ENCODE measurements around the gene CEP72.
A peak's percentile ranks its signal among the peaks of the same experiment; 100 is the strongest.

CEP72 gene

DNA sequence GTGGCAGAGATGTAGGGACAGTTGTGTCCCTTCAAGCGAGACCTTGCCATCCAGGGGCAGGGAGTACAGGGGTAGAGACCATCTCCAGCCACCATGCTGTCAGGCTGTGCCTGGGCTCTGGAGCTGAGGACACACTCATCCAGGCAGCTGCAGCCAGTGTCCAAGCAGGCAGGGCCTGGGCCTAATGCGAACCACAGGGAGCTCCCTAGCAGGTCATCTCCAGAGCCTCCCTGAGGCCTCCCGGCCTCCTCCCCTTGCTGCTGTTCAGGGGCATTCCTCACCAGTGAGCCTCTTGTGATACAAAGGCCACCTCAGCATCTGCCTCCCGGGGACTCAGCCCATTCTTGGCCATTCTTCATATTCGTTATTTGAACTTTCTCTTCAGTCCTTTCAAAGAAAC is 46.0 kb downstream of the CEP72 start:
- DNase-seq (ENCODE audit: low read depth) = no peak

DNA sequence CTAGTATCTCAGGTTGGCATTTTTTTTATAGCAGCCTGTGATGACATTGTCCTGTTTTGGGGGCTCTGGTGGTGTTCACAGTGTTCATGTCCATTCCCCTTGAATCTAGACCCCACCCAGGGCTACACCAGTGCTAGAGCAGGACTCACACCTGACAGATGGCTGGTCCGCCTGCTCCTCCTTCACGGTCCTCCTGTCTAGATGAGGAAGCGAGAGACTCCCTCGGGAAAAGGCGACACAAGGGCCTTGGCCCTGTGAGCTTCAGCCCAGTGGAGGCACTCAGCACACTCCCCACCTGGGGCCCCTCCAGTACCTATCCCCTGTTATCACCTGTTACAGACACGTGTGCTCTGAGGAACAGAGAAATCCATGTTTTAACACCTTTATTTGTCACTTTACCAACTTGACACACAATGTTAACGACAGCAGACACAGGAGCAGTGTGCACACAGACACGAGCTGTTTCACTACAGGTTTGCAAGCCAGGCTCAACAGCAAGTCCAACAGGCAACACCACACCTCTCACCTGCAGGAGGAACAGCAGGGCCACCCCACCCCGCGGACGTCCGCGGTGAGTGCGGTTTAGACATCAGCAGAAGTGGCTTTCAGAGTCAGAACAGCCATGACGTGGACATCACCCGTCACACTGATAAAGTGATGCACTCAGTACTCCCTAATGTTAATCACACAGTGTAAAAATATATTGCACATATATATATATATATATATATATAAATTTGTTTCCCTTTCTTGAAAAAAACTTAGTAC is 47.5 kb downstream of the CEP72 start:
- DNase-seq (ENCODE audit: low read depth) = no peak

DNA sequence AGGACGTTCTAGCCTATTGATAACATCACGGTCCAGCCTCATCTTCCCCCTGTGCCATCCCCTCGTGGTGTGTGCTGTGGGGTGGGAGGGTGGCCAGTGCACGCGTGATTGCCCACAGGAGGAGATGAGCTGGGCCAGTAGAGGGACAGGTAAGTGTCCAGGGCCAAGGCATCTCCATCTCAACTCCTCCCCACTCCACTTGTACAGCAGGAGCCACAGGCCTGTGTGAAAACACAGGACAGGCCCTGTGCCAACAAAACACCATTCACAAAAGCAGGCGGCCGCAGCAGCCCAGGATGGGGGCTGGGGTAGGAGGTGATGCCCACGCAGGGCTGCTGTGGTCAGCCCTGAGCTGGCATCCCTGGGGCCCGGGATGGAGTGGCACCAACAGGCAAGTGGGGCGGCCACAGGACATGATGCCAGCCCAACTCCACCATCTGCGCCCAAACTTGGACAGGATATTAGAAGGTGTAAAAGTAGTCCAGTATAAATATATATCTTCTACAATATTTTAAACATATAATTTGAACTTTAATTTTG is 48.4 kb downstream of the CEP72 start:
- no peak for DNase-seq (ENCODE audit: low read depth)

DNA sequence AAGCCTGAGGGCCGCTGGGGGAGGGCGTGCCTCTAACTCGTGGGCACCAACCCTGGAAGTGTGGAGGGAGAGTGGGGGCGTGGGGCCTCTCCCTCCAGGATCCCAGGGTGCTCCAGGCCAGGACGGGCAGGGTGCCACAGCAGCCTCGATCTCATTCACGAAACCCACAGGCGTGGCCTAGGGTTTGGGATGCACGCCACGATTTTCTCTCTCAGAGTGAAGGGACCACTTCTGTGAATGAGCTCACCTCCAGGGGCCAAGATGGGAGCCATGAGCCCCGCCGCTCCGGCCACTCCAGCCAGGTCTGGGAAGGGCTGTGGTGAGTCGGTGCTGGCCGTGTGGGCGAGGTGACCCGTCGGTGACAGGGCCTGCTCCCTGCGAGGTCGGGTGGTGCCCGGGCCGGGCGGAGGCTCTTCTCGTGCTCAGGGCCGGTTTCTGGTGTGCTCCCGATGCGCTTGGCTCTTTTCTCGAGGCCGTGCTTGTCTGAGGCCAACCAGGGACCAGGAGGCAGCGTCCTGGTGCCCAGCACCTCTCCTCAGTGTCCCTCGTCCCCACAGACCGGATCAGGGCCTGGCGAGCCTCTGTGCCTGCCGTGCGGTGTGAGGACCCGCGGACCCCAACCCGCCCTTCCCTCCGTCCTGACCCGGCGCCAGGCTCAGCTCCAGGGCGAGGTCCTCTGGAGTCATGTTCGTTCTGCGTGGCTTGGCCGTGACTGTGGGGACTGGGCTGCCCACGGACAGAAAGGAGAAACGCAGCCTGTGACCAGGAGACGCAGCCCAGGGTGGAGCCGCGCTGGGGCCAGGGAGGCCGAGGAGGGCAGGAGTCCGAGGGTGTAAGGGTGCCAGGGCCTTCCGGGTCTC is 50.0 kb downstream of the CEP72 start:
- DNase-seq (ENCODE audit: low read depth) = no peak

DNA sequence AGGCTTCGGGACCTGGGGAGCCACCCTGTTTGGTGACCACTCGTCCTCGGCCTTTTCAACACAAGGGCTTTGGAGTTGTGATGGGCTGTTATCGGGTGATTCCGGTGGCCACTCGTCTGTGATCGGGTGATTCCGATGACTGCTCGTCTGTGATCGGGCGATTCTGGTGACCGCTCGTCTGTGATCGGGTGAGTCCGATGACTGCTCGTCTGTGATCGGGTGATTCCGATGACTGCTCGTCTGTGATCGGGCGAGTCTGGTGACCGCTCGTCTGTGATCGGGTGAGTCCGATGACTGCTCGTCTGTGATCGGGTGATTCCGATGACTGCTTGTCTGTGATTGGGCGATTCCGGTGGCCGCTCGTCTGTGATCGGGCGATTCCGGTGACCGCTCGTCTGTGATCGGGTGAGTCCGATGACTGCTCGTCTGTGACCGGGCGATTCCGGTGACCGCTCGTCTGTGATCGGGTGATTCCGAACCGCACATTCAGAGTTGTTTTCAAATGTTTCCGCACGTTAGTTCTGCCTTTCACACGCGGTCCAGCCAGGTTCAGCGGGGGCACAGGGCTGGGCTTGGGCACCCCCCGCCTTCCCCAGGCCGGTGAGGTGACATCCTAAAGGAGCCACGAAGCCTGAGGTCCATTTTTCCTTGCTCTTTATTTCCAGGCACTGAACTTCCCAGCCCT is 50.8 kb downstream of the CEP72 start:
- DNase-seq (ENCODE audit: low read depth) = no peak

DNA sequence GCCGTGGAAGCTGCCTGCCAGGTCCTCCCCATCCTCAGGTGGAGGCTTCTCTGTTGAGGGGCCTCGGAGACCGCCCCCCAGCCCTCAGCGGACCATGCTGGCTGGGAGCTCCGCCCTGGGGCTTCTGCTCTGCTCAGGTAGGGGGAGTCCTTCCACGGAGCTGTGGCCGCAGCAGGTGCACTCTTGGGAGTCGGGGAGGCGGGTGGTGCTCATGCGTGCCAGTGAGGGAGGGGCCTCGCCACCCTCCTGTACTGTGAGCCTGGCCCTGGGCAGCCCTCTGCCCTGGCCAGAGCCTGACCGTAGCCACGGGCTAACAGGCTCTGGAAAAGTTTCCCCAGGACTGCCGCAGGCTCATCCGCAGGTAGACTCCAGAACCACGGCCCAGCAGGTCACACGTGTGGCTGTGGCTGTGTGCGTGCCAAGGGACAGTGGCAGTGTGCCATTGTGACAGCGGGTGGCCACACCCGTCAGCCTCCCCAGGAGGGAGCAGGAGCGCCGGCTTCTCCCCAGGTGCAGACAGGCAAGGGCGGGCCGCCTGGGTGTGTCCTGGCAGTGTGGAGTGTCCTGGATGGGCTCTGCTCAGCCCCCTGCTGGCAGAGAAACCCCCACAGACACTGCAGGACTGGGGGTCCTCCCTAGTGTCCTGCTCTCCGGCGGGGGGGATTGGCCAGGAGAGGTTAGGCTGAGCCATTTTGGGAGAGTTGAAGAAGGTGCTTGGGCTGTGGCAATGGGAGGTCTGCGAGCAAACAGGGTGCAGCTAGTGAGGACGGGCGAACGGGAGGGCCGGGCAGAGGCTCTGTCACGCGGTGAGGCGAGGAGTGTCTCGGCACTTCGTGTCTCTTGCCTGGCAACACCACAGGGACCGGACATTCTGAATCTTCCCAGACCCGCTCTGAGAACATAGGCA is 51.5 kb downstream of the CEP72 start:
- no peak for DNase-seq (ENCODE audit: low read depth)

DNA sequence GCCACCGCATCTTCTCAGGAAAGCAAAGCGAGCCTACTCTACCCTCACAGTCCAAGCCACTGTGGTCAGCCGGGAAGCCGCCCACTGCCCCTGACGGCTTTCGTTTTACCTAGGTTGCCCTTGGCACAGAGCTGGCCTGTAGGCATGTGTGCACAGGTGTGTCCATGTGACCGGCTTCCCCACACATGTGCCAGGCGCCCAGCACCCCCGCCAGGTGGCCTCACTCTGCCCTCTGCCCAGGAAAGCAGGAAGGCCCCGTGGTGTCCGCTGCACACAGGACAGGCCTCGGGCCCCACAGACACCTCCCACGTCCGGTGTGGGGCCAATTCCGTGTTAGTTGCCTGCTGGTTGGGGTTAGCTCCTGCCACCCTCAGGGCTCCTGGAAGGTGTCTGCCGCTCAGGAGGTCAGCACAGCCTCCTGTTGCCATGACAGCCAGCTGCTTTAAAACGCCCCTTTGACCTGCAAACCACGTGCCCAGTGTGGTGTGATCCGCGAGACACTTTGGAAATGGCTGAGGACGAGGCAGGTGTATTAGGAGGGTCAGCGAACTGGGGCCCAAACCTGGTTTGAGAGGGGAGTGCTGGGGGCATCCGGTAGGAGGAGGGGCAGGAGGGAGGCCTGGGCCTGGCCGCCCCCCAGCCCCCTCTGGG is 52.3 kb downstream of the CEP72 start:
- DNase-seq (ENCODE audit: low read depth) = no peak

DNA sequence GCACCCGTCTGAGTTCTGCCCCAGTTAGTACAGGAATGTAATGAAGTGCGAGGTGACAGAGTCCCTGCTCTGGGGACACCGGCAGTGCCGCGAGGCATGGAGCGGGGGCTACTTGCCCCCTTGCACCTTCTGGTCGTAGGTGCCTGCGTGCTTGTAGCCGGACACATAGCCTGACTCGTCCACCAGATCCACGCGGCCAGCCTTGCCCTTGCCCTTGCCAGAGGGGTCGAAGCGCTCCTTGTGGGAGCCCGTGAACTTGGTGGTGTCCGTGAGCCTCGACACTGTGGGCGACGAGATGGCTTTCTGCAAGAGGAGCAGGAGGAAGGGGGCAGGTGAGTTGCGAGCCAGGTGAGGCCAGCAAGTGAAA is 52.8 kb downstream of the CEP72 start:
- DNase-seq (ENCODE audit: low read depth) = no peak

DNA sequence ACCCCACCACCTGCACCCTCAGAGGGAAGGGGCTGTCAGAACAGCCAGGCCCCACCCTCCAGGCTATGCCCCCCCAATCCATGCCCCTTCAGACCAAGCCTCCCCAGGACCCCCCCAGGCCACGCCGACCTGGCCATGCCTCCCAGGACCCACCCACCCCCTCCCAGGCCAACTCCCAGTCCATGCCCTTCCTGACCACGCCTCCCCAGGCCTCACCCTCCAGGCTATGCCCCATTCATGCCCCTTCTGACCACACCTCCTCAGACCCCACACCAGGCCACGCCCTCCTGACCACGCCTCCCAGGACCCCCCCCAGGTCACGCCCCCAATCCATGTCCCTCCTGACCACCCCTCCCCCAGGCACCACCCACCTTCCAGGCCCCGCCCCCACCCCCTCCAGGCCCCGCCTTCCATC is 53.4 kb downstream of the CEP72 start:
- no peak for DNase-seq (ENCODE audit: low read depth)

DNA sequence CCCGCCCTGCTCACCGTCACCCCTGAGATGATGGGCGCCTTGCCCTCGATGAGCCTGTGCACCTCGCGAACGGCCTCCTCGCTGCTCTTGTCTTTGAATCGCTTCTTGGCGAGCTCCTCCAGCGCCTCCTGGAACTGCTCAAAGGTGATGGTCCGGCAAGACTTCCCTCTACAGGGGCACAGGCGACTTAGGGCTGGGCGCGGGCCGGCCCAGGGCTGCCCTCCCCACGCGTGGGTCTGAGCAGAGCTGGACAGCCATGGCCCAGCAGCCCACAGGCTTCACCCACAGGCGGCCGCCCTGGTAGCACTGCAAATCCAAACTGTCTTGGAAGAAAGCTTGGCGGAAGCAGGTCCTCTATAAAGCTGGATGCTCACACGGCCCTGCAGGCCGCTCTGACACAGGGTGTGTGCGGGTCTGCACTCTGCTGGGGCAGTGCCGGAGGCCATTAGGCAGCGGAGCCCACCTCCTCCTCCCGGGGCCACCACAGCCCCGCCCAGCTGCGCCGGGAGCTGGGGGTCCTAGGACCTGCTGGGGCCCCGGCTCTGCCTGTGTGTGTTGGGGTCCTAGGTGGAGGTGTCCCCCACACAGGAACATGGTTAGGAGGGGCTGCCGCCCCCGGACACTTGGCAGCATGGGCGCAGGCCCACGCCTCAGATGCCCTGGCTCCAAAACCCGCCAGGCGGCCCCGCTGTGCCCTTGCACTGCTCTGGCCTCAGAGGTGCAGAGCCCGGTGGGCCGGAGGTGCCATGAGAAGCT is 54.0 kb downstream of the CEP72 start:
- no peak for DNase-seq (ENCODE audit: low read depth)

DNA sequence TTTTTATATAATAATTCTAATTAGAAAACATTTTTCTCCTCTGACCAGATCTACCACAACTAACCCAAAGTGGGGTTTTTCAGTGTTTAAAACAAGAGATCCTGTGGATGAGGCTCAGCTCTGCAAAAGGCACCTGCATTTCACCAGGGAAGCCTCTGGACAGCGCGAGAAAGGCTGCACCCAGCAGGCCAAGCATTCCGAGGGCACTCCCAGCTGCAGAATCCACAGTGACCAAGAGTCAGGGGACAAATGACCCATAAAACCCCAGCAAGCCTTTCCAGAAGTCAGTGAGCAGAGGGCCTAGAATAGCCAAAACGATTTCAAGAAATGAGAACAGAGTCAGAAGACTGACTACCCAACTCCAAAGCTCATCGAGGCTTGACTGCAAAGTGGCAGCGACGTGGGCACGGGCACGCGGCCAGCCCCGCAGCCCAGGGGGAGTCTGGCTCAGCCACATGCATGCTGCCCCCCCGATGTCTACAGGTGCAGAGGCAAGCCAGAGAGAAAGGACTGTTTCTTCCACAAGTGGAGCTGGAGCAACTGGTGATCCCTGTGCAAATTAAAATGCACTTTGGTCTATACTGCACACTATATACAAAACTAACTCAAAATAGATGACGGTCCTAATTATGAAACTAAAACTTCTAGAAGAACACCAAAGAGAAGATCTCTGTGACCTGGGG is 54.8 kb downstream of the CEP72 start:
- DNase-seq (ENCODE audit: low read depth) = no peak

DNA sequence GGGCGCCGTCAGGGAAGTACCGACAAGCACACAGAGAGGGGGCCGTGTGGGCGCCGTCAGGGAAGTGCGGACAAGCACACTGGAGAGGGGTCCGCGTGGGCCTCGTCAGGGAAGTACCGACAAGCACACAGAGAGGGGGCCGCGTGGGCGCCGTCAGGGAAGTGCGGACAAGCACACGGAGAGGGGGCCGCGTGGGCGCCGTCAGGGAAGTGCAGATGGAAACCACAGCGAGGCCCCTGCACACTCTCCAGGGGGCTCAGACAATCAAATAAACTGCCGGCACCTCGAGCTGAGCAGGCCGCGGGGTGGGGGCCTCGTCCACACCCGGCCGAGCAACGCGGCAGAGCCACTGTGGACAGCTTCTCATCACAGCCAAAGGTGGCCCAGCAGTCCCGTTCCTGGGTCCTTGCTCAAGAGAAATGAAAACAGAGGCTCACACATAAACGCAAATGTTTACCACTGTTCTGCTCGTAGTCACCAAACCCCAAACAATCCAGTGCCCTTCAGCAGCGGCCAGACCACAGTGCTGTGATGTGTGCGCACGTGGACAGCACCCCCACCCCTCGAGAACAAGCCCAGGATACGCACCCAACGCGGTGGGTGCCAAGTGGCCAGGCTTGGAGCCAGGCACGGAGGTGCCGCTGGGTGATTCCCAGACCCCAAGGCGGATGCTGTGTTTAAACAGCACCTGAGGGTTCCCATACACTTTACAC is 56.3 kb downstream of the CEP72 start:
- no peak for DNase-seq (ENCODE audit: low read depth)

DNA sequence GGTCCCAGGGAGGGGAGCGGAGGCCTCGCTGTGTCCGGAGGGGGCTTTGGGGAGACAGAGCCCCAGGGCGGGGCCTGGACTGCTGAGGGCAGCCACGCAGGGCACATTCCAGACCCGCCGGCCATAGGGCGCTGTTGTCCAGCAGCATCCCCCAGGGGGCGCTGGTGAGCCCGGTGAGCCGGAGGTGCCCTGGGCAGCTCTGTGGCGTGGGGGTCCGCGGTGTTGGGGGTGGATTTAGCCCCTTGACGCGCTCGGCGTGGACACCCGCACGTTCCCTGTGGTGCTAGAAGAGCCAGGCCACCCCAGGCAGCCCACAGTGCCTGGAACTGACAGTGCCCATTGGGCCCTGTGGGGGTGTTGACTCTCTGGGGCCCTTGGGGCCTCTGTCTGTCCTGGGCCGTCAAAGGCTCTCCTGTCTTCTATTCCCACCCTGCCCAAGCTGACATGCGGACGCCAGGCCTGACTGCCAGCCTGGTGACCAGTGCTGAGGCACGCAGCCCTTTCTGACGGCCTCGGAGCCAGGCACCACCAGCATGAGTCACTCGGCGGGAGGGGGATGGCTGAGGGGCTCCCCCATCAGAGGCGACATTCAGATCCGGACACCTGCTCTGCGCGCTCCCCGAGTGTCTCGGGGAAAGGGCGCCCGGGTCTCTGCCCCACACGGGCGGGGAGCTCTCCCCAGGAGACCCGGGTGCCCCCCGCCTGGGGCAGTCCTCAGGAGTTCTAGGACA is 57.1 kb downstream of the CEP72 start:
- DNase-seq (ENCODE audit: low read depth) = no peak

DNA sequence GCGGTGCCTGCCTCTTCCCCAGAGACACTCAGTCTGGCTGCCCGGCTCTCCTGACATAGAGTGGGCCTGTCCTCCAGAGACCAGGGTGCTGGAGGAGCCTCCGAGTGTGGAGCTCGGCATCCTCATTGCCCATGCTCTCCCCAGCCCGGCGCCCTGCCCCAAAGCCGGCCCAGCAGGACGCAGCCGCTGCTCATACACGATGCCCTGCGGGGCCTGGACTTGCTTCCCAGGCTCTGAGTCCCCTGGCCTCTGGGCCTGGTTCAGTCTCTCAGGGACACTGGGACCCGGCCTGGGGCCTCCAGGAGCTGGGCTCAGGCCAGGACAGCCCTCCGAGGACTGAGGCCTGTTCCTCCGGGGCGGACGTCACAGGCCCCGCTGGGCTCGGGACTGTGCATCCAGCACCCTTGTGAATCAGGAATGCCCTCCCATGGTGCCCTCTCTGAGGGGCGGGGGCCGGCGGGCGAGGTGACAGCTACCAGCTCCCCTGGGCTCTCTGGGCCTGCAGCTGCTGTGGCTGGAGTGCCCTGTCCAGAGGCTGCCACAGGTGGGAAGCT is 57.8 kb downstream of the CEP72 start:
- no peak for DNase-seq (ENCODE audit: low read depth)

DNA sequence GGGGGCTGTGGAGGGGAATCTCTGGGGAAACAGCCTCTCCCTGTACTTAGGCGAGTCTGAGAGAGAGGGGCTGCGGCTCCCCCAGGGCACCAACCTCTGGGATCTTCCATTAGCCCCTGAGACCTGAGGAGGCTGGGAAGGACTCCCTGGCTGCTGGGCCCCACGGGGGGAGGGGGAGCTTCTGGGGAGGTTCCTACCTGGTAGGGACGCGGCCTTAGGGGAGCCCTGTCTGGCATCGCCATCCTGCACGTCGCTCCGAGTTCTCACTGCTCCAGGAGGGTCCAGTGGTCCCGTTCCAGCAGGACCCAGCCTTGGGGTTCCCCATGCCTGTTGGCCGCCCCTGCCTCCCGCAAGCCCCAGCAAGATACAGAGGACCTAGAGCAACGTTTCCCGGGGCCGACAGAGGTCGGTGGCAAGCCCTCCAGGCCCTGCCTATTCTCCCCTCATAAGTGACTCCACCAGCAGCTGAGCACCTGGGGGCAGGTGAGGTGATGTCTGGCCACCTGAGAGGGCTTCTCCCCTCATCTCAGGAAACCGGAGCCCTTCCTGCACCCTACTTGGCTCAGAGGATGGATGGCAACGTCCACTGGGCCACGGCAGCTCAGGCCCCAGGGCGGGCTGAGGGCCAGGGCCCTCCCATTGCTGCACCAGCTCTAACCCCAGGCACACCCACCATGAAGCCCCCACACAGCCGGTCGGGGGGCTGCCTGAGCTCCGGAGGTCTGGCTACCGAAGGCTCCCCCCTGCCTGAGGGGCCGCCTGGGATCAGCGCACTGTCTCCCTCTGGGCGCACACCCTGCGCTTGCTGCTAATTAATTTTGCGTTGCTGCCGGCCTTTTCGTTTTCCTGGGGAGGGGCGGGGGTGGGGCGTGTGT is 58.5 kb downstream of the CEP72 start:
- no peak for DNase-seq (ENCODE audit: low read depth)

DNA sequence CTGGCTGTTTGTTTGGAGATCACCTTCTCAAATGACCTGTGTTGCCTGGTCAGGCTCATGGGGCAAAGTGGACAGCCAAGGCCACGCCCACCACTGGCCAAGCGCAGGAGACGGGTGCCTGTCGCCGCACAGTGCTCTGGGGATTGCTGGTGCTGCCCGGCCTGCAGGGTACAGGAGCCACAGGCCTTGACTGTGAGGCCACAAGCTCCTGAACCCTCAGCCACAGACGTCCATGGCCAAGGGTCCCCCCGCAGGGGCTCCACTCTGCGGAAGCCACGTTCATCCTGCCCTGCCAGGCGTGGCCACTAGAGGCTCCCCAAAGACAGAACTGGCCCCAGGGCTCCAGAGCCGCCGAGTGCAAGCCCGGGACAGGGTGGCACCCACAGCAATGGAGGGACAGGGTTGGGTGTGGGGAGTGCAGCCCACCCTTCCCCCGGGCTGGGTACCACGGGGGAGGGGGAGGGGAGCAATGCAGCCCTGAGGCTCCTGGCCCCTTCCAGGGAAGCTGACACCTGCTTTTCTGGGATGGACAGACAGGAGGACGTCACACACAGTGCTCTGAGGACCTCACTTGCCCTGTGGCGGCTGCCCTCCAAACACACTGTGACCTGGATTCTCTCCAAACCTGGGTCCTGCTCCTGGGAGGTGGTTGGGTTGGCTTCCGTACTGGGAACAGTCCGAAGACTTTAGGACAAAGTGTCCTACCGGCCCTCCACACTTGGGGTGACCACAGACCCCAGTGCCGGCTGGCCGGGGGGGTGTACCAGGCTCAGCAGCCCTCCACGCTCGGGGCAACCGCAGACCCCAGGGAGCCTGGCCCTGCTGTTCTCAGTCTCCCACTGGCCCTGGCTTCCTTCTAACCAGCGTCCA is 59.6 kb downstream of the CEP72 start:
- peak; percentile 41 for DNase-seq (ENCODE audit: low read depth)

Data from stimulated activated CD8-positive, alpha-beta memory T cell treated with anti-CD3 and anti-CD28 coated beads, Interleukin-12 subunit alpha, Interleukin-12 subunit beta, amount 100 ng/mL, for 4 hours (primary cell).